K562 (cell line): Measurements from ENCODE around the gene SLC25A42. TPM values are rescaled to one million over a fixed set of nuclear protein-coding genes. Genes with fewer than 3 reads are reported as not detected.

Experiments used
- ARID1B ChIP-seq: fragments of 450-650 bp; IDR thresholded peaks from 2 replicates; pipeline ENCODE4 v1.6.1; 2016; ENCODE audit warnings: antibody characterized with exemption, mild to moderate bottlenecking, inconsistent platforms
- ATF7 ChIP-seq: fragments of 450-650 bp; IDR thresholded peaks from 2 replicates; pipeline ENCODE4 v1.7.1; 2014; ENCODE audit warnings: mild to moderate bottlenecking, moderate library complexity
- CAMTA2 ChIP-seq: fragments of 250-450 bp; sonication (Bioruptor Pico); conservative IDR thresholded peaks from 2 replicates; pipeline ENCODE4 v1.5.1; 2022
- CEBPB ChIP-seq: fragments of 450-650 bp; IDR thresholded peaks from 2 replicates; pipeline ENCODE4 v1.6.1; 2016; ENCODE audit warnings: missing genetic modification characterization, missing compliant biosample characterization
- EGR1 ChIP-seq: fragments of 450-650 bp; conservative IDR thresholded peaks from 2 replicates; pipeline ENCODE4 v1.6.1; 2017; ENCODE audit warnings: mild to moderate bottlenecking
- ELF1 ChIP-seq: fragments of 200-800 bp; sonication (Bioruptor generic); IDR thresholded peaks from 2 replicates; pipeline ENCODE4 v1.6.1; 2016; ENCODE audit warnings: missing genetic modification characterization, missing compliant biosample characterization
- GABPA ChIP-seq: fragments of 200-800 bp; sonication (Bioruptor generic); conservative IDR thresholded peaks from 2 replicates; pipeline ENCODE4 v1.6.1; 2016; ENCODE audit warnings: low read depth, missing genetic modification characterization, missing compliant biosample characterization
- GABPB2 ChIP-seq: fragments of 250-450 bp; sonication (Bioruptor Pico); conservative IDR thresholded peaks from 2 replicates; pipeline ENCODE4 v1.5.1; 2021; ENCODE audit warnings: mild to moderate bottlenecking
- GATA2 ChIP-seq: sonication (generic); formaldehyde crosslinking; IDR thresholded peaks from 2 replicates; pipeline ENCODE4 v1.4.0; 2020; ENCODE audit warnings: mild to moderate bottlenecking, missing genetic modification reagents
- HMGXB4 ChIP-seq: sonication (generic); formaldehyde crosslinking; IDR thresholded peaks from 2 replicates; pipeline ENCODE4 v1.8.1; 2023; ENCODE audit warnings: mild to moderate bottlenecking, missing genetic modification reagents
- HNRNPUL1 ChIP-seq: fragments of 200-400 bp; formaldehyde crosslinking; IDR thresholded peaks from 2 replicates; pipeline ENCODE4 v1.6.1; 2017; ENCODE audit warnings: low read length
- MAFF ChIP-seq: IDR thresholded peaks from 2 replicates; pipeline ENCODE4 v1.6.1; 2012; ENCODE audit warnings: low read length, improper control_type of control experiment
- MAFG ChIP-seq: fragments of 450-650 bp; conservative IDR thresholded peaks from 2 replicates; pipeline ENCODE4 v1.6.1; 2016; ENCODE audit warnings: missing genetic modification characterization, missing compliant biosample characterization
- NRF1 ChIP-seq, 2 experiments: fragments of 450-650 bp; IDR thresholded peaks in 1 of 2; conservative IDR thresholded peaks in 1 of 2; 2 replicates each; pipeline ENCODE4 v1.6.1; 2014; ENCODE audit warnings: mild to moderate bottlenecking in 2 of 2
- POLR3A ChIP-seq: IDR thresholded peaks from 2 replicates; pipeline ENCODE4 v1.6.1; 2011; ENCODE audit warnings: borderline replicate concordance, mild to moderate bottlenecking, moderate library complexity; ENCODE audit not compliant: insufficient read length, insufficient read depth; ENCODE audit errors: extremely low read depth
- PRPF4 ChIP-seq: fragments of 200-400 bp; formaldehyde crosslinking; IDR thresholded peaks from one replicate; pipeline ENCODE4 v1.6.1; 2017; ENCODE audit warnings: low read length, low read depth, mild to moderate bottlenecking; ENCODE audit not compliant: insufficient read depth, poor library complexity, severe bottlenecking
- SRSF9 ChIP-seq: fragments of 200-400 bp; formaldehyde crosslinking; IDR thresholded peaks from 2 replicates; pipeline ENCODE4 v1.6.1; 2017; ENCODE audit warnings: low read depth, low read length, borderline replicate concordance
- TEAD1 ChIP-seq, 2 experiments: fragments of 450-650 bp in 1 of 2; sonication (generic) in 1 of 2; formaldehyde crosslinking; IDR thresholded peaks; 2 replicates each; pipeline versions ENCODE4 v1.4.0 to v1.8.0; 2020 to 2022; ENCODE audit warnings: mild to moderate bottlenecking in 2 of 2, missing genetic modification reagents in 1 of 2
- ZEB2 ChIP-seq: fragments of 450-650 bp; IDR thresholded peaks from 2 replicates; pipeline ENCODE4 v1.6.1; 2016
- ZNF24 ChIP-seq: fragments of 450-650 bp; IDR thresholded peaks from 2 replicates; pipeline ENCODE4 v1.6.1; 2016
- ZNF354B ChIP-seq: fragments of 250-450 bp; sonication (Bioruptor Pico); IDR thresholded peaks from 2 replicates; pipeline ENCODE4 v1.4.0; 2020
- polyA plus RNA-seq, 8 experiments: library from polyadenylated mRNA; depleted of rRNA in 4 of 8; stranded (reverse) in 5 of 8; unstranded in 3 of 8; fragments of >200 nt; fragmentation: Nextera tagmentation in 2 of 8; fragmentation: Illumina TruSeq in 1 of 8; extraction: Ambion mirVana in 2 of 8; extraction: Trizol in 1 of 8; gene quantifications; 2 replicates each; pipeline versions ENCODE4 v1.2.1 to v1.2.3, GENCODE V29; 2011 to 2014; ENCODE audit warnings: inconsistent platforms in 1 of 8, missing spikeins in 1 of 8
- total RNA-seq, 7 experiments: library from RNA; depleted of rRNA in 6 of 7; stranded (reverse); fragments of >200 nt in 6 of 7; fragmentation: Illumina TruSeq in 2 of 7; extraction: Trizol in 2 of 7; gene quantifications; 2 replicates each; pipeline versions ENCODE4 v1.2.1 to v1.2.3, GENCODE V29; 2011 to 2021; ENCODE audit warnings: low replicate concordance in 1 of 7
- TF ChIP-seq, protein P1 (sequence below), 2 experiments: fragments of 450-650 bp in 1 of 2; sonication (generic) in 1 of 2; formaldehyde crosslinking in 1 of 2; IDR thresholded peaks in 1 of 2; conservative IDR thresholded peaks in 1 of 2; 2 replicates each; pipeline versions ENCODE4 v1.6.1 to v1.8.1; 2016 to 2023; ENCODE audit warnings: mild to moderate bottlenecking in 2 of 2, moderate library complexity in 2 of 2, inconsistent platforms in 1 of 2, missing genetic modification reagents in 1 of 2
- TF ChIP-seq, protein P2 (sequence below): conservative IDR thresholded peaks from 2 replicates; pipeline ENCODE4 v1.6.1; 2011; ENCODE audit warnings: low read depth, mild to moderate bottlenecking, low read length; ENCODE audit not compliant: control insufficient read depth

Gene SLC25A42
- total and polyA plus RNA-seq, 9 of the 15 experiments (the other 6 are each of a cell fraction or from before 2014, with no cell fraction given) = 0.59 to 32.2 (median 14.1) TPM

GRCh38 chr19:19120308-19121231, 56.8 kb downstream of the SLC25A42 start (continued):
- TF ChIP-seq ATF7 (0 out of 2 replicates have a peak, but pooled peaks have one; percentile 14), ZNF354B (CRISPR knock-in tag) (no peak), ZEB2 (peak; percentile 47; the same call in 1 of the 2 replicates), GABPA (tag) (peak; percentile 85), MAFF (no peak), EGR1 (peak; percentile 94), POLR3A (no peak), SRSF9 (no peak), HMGXB4 (CRISPR knock-in tag) (no peak), TEAD1 (CRISPR knock-in tag; IDR thresholded peaks at IDR 0.05) (no peak), CAMTA2 (CRISPR knock-in tag) (no peak), ARID1B (0 out of 2 replicates have a peak, but pooled peaks have one; percentile 32), PRPF4 (no peak), MAFG (no peak), GABPB2 (CRISPR knock-in tag) (no peak), NRF1 (conservative IDR thresholded peaks at IDR 0.05 in 1 of 2, IDR thresholded peaks at IDR 0.05 in 1 of 2) (peak; percentile 50; a peak in 3 of 4 replicates), GATA2 (CRISPR knock-in tag) (no peak), CEBPB (tag) (no peak), ZNF24 (no peak), ELF1 (tag) (peak; percentile 81), HNRNPUL1 (no peak)
- TF ChIP-seq, protein P1, sequence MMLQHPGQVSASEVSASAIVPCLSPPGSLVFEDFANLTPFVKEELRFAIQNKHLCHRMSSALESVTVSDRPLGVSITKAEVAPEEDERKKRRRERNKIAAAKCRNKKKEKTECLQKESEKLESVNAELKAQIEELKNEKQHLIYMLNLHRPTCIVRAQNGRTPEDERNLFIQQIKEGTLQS (IDR thresholded peaks at IDR 0.05) = no peak
- TF ChIP-seq, protein P1 (CRISPR knock-in tag; conservative IDR thresholded peaks at IDR 0.05) = no peak
- TF ChIP-seq, protein P2, sequence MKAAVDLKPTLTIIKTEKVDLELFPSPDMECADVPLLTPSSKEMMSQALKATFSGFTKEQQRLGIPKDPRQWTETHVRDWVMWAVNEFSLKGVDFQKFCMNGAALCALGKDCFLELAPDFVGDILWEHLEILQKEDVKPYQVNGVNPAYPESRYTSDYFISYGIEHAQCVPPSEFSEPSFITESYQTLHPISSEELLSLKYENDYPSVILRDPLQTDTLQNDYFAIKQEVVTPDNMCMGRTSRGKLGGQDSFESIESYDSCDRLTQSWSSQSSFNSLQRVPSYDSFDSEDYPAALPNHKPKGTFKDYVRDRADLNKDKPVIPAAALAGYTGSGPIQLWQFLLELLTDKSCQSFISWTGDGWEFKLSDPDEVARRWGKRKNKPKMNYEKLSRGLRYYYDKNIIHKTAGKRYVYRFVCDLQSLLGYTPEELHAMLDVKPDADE = peak; percentile 38; the same call in 1 of the 2 replicates
